ENCODE results near the gene CAMKMT.

- TF ChIP-seq YY1 (IDR thresholded peaks at IDR 0.05; ENCODE audit: insufficient read depth, insufficient read length): no peak
- TF ChIP-seq ZNF274 (IDR thresholded peaks at IDR 0.05; ENCODE audit: low read depth, low read length): no peak
Observed at GRCh38 chr2:44496130-44496529, 134.4 kb downstream of the CAMKMT start.

Data from NT2/D1 (cell line).